Right kidney (tissue), 1 donor: ENCODE data around the gene SLC23A1.
"Not testable (repeated sequence)": the region's sequence is repeated elsewhere in the genome, so short reads cannot be mapped to it uniquely, and the experiment has no call there.

ENCODE experiments used
- DNase-seq: peaks from one replicate; pipeline ENCODE4 v3.0.0-alpha.2; 2016

The SLC23A1 gene

DNA sequence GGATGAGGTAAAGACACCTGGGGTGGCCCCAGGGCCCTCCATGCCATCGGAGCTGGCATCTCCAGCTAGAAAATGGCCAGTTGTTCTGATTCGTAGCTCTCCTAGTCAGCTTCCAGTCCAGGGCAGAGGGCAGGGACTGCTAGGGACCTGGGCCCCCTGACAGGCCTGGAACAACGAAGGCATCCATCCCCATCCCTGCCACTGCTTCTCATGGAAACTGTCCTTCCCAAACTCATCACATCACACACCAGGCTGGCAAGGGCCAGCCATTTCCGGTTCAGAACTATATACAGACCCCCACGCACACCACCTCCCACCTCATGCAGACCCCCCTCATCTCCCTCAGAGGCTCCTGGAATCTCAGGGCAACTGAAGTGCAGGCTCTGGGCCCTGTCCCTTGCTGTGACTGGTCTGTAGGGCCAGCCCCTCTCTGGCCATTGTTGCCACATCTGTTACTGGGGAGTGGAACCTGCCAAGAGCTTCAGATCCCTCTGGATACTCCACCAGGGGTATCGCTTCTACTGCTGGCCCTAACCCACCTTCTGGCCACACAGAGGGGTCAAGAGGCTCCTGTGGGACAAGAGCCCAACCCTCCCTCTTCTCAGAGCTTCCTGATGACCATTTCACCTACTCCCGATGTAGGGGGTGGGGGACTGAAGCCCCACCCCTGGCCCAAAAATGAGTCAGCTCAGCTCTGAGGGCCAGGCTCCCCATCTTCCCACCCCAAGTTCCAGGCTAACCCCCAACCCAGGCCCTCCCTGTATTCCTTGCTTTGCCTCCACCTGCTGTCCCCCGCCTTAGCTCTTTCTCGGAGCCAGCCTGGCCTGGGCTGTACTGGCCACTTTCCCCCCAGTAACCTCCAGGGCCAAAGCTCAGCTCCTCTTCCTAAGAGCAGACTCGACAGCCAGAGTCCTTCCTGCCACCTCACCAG lies 7.8 kb upstream of the SLC23A1 start:
- no peak for DNase-seq

DNA sequence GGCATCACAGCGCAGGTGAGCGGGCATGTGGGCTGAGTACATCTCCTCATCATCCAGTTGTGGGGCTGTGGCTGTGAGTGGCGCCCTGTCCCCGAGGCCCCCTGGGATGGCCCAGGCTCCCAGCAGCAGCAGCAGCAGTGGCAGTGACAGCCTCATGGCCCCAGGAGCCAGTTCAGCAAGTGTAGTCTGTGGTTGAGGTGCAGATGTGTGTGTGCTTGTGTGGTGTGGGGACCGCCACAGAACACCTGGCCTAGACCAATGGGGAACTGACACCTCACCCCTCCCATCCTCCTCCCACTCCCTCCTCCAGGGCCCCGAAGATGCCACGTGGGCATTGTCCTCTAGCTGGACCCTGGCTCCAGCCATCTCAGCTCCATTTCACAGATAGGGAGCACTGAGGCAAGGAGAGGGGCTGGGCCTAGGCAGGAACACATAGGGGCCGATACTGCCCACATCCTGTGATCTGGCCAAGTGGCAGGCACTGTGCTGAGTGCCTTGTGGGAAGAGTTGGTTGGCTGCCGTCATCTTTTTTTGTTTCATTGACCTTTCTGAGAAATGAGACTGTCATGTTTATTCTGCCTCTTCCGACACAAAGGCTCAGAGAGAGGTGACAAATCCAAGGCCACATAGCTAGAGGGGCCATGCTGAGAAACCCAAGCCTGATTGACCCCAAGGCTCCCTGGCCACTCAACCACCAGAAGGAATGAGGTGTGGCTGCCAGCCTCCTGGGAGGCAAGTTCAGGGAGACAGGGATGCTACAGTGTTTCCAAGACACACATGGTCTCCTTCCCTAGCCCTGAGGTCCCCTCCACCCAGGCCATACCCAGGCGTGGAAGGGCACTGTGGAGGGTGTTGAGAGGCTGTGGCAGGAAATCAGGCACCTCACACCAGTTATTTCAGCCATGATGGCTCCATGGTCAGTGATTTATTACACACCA lies 6.9 kb upstream of the SLC23A1 start, which contains the start of gene MZB1:
Gene MZB1 (minus strand): TSS at position 213 of the 938 bp plus-strand sequence. CDS start 57 bp downstream, at position 156.
- DNase-seq, result no peak

DNA sequence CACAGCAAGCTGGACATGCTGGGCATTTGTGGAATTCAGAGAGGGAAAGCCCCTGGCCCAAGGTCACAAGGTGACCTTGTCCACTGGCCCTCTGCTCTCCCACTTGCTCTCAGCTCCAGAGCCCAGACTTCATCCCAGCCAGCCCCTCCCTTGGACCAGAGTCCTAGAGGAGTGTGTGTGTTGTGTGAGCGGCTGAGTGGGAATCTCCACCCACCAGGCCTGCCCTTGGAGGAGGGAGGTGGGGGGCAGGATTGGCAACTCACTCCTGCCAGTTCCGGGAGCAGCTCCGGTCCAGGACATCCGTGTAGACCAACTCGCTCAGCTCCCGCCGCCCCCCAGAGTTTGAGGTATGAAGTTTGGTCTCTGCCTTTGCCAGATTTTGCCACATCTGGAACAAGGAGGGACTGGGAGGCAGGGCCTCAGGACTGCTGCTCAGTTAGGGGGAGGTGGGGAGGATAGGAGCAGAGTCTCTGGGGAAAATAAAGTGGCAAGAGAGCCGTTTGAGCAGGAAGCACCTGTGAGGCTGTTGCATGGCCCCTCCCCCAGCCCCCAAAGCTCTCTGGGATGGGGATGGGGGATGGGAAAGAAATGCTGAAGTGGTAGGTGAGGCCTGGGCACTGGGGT lies 5.2 kb upstream of the SLC23A1 start:
- peak; percentile 43 for DNase-seq

DNA sequence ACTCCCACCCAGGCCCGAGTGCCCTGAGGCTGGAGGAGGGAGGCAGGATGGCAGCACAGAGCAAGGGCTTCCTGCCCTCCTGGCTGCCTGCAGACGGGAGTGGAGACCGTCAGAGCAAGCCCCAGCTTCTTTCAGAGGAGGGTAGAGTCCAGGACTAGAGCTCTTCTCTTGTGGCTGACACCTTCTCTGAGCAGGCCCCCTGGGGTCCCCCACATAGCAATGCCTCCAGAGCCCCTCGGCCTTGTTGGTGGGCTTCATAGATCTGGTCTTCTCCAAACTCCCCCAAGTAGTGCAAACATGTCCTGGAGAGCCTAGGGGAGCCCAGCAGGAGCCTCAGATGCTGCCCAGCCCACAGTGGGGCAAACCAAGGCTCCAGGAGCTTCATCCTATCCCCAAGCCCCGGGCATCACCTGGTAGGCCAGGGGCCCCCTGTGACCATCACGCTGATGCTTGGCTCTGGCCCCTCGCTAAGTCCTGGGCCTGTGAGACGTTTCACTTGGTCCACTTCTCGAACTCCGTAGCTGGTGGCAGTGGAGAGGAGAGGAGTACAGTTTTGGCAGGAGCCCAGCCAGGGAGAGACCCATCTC lies 4.6 kb upstream of the SLC23A1 start:
- DNase-seq, result no peak

DNA sequence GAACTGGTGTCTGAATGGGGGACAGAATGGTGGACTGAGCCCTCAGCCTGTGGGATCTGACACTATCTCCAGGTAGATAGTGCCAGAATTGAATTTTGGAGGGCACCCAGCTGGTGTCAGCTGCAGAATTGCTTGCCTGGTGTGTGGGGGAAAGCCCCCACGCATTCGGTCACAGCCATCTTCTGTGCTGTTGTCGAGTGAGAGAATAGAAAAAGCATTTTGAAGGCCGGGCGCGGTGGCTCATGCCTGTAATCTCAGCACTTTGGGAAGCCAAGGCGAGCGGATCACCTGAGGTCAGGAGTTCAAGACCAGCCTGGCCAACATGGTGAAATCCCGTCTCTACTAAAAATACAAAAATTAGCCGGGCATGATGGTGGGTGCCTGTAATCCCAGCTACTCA lies 3.9 kb upstream of the SLC23A1 start:
- not testable (repeated sequence) for DNase-seq

DNA sequence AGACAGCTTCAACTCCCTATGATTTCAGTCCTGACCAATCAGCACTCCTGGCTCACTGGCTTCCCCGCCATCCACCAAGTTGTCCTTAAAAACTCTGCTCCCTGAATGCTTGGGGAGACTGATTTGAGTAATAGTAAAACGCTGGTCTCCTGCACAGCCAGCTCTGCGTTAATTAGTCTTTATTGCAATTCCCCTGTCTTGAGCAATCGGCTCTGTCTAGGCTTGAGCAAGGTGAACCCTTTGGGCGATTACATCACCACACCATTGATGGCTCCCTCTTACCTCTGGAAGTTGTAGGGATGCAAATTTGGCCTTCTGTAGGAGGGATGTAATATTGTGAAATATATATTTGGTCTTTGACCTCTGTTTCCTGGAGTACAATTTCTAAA lies 2.9 kb upstream of the SLC23A1 start:
- no peak for DNase-seq

DNA sequence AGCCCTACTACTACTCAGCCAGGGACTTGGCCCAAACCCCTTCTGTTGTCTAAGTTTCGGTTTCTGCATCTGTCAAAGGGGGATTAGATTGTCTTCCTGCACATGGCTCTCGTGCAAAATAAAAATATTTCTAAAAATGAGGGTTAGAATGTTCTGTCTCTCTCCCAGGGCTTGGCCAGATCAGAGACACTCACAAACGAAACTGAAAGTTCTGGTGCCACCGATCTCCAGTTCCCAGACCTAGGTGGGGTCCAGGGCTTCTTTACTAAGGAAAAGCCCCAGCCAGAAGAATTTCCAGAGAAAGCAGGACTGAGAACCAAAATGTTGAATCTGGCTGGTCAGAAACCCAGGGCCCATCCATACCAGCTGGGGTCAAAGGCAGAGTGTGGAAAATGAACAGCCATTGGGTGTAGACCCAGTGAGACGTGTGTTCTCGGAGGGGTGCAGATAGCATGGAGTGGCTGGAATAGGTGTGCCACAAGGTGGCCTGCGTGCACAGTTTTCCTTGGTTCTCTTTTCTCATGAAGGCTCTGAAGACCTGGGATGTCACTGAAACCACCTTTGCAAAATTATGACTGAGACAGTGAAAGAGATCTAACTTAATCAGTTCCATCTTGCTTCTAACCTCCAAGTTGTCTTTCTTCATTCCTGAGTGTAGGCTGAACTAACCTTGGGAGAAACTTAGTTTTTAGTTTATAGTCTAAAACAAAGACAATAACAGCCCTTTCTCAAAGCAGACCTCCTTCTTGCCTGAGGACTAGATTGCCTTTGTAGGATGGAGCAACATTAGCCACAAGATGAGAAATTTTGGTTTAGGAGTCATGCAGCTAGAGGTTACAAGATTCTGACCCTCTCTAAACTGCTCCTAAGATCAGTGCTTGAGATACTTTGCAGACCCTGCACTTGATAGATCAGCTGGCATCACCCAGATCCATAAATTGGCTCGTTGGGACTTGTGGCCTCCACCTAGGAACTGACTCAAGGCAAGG lies 2.3 kb upstream of the SLC23A1 start:
- no peak for DNase-seq

DNA sequence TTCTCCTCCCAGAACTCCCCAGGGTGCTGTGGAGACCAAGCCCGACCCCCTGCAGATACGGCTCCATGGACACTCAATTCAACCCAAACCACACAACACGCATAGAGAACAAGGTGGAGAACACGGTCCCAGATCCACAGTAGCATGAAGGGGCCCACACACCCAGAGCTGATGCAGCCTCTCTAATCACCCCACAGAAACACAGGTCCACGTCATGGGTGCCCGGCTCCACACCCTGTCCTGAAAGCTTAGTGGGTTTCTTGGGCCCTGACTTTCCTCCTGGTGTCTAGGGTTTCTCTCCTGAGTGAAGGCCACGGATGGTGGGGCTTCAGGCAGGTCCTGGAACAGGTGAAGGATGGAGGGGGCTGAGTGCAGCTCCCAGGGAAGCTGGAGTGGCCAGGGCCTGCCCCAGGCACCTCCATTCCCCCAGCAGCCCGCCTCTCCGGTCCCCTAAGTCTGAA lies 1.5 kb upstream of the SLC23A1 start:
- DNase-seq, result no peak

DNA sequence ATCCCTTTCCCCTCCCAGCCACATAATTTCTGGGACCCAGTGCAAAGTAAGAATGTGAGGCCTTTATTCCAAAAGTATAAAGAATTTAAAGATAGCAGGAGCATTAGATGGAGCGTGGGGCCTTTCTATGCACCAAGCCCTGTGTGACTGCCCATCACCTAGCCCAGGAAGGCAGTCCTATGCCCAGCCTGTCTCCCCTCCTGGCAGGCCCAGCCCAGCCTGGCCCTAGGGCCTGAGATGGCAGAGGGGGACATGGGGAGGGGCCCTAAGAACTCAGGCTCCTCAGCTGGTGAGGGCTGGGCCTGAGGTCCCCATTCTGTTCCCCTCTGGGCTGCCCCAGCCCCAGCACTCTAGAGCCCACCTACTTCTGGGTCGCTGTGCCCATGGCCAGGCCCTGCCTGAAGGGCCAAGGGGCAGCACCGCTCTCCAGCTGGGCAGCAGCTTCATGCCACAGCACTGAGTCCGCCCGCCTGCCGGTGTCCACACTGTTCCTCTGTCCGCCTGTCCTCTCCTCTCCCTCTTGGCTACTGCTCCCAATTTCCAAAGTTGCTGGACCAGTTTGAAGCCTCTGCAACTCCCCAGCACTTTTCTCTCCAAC lies 995 bp upstream of the SLC23A1 start:
- DNase-seq, result no peak

DNA sequence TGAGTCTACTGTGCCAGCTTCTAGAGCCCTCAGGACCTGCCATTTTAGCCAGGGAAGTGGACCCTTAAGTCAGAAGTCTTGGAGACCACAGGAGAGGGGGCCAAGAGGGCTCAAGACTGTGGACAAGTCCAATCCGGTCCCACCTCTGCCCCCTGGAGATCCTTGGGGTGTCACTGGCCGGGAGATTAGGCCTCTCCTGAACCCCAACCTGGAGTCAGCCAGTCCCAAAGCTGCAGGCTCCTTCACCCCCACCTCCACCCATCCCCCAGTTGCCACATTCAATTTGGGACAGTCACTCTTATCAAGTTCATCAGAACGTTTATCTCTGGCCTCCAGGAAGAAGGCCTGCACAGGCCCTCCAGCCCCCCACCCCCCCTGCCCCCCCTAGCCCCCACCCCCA lies 290 bp downstream of the SLC23A1 start:
- no peak for DNase-seq

DNA sequence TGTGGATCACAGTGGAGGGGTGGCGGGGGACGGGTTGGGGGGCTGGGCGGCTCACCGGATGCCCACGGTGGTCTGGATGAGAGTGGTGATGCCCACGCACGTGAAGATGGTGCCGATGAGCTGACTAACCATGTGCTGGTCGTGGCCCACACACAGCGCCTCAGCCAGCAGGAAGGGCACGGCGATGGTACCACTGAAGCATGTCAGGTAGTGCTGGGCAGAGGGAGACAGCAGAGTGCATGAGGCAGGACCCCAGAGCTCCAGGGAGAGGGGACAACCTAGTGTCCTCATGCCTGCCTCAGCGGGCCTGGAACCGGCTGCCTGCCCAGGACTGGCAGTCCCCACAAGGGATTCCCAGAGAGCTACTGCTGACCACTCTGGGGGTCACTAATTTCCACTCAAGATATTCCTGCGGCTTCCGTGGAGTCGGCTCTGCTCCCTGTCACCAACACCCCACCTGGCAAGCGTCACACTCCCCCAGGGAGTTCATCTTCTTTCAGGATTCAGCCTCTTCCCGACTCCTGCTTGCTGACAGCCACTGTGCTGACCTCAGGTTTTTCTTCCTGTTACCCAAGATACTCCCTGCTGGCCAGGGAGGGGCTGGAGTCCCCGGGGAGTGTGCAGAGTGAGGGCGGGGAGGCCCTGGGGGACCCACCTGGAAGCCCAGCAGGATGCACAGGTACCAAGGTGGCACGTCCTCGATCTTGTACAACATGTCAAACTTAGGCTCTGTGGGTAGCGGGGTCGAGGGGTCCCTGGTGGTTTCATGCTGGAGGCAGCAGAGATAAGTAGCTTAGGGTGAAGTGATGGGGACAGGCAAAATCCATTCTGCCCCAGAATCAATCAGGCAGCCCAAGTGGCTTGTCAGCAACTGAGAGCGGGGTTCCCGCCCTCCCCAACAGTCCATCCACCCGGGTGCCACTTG lies 998 bp downstream of the SLC23A1 start:
- no peak for DNase-seq

DNA sequence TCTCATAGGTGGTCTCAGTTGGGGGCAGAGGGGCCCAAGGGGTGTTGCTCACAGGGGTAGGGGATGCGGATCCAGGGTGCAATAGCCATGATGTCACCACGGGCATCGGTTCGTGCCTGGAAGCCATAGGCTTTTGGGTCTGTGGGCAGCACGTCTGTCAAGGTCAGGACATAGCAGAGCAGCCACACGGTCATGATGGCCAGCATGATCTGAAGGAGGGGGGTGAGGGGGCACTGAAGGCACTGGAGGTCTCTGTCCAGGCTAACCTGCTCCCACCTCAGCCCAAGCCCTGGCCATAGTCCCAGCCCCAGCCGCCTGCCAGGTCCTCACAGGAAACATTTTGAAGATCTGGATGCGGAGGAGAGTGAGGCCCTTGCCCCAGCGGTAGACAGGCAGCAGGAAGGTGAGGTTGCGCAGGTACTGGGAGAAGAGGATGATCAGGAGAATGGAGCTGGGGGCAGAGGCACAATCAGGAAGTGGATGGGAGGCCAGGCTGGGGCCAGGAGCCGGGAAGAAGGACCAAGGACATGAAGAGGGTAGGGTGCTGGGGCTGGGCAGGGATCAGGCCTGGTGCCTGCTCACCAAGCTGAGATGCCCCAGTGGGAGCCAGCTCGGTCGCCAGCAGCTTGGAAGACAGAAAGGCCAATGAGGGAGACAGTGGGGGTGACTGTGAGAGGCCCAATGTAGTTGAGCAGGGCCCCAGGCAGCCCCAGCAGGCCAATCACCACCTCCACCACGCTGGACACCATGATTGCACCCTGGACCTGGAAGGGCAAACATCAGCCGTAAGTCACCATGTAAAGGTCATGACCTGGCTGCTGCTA lies 3.3 kb downstream of the SLC23A1 start:
- no peak for DNase-seq

DNA sequence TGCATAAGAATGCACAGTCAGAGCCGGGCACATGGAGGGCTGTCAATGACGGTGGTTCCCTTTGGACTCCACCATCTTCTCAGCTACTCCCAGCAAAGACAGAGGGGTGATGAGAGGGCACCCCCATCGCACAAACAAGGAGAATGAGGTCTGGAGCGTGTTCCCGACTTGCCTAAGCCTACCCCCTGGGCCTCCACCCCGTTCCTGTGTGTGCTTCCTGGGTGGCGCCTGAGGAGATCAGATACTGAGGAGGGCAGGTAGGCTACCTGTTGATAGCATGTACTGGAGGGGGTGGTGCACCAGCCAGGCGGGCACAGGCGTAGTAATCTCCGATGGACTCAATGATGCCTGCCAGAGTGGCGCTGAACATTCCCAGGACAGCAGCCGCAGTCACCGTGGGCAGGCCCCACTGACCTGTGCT lies 4.1 kb downstream of the SLC23A1 start:
- no peak for DNase-seq

DNA sequence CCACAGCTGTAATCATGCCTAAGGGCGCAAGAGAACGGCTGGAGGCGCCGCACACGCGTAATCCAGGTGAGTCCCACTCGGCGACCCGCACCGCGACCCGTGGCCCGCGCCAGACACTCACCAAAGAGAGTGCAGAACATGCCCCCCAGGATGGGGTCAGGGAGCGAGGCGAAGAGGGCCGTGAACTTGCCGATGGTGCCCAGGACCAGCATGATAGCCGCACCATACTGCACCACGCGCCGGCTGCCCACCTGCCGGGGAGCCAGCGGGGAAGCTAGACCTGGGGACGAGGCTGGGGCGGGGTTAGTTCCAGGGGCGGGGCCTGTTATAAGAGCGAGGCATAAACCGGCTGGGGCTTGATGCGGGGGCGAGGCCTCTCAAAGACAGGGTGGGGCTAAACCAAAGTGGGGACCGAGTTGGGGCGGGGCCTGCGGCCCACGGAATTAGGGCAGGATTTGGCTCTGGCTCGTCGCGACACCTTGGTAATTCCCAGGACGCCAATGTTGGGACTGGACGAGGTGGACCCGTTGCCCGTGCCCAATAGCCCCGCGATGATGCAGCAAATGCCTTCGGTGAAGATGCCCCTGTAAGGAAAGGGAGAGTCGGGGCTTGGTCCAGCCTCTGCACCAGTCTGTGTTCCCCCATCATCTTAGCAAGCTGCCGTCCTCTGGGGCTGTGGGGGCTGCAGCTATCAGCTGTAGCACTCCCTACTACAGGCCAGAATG lies 4.8 kb downstream of the SLC23A1 start:
- no peak for DNase-seq

DNA sequence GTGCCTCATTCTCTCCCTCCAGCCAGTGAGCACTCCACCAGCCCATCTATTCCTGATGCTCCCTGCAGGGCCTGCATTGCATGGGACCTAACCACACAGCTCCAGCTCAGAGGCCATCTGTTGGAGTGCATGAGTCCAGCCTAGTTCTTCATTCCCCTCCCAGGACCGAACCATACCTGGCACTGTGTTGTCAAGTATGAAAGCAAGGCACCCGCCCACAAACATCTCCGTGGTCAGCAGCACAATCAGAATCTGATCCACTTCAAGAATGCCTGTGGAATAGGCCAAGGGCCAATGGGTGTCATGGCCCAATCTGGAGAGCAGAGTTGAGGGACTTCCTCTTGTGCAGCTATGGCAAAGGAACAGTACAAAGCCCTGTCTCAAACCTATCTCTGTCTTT lies 5.9 kb downstream of the SLC23A1 start:
- DNase-seq, result no peak

DNA sequence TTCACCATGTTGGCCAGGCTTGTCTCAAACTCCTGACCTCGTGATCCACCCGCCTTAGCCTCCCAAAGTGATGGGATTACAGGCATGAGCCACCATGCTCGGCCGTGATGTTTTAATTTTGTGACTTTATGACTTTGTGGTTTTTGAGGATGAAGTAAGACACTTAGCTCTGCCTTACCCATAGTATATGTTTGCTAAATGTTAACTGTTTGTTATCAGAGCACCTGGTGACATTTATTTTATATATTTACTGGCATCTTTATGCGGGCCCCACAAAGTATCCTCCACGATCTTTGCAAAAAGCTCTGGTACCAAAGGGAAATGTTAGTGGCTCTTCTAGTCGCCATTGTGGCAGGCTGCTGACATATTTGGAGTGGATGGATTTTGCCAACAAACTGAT lies 6.7 kb downstream of the SLC23A1 start:
- no peak for DNase-seq

DNA sequence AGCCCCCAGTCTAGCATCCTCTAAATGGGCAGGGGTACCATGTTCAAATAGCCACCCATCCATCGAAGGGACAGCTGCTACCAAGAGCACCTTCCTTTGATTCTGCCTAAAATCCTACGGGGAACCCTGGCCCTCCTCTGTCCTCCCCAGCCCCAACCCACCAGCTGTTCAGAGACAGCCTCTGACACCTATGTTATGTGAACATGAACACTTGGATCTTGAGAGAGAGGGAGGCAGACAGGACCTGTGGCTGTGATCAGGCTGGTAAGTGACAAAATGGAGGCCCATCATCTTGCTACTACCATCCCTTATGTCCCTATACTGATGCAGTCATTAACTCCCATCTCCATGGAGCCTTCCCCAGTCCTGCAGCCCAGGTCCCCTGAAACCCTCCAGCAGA lies 8.2 kb downstream of the SLC23A1 start:
- no peak for DNase-seq
